NCI-H2196 treated with DMSO at 0.1 percent for 48 hours (cell line): ENCODE data around the gene RELT.

ENCODE experiments used
- DNase-seq: peaks from one replicate; lab custom pipeline; 2025; ENCODE audit not compliant: unreplicated experiment; lab: John Stamatoyannopoulos, UW

The RELT gene

DNA sequence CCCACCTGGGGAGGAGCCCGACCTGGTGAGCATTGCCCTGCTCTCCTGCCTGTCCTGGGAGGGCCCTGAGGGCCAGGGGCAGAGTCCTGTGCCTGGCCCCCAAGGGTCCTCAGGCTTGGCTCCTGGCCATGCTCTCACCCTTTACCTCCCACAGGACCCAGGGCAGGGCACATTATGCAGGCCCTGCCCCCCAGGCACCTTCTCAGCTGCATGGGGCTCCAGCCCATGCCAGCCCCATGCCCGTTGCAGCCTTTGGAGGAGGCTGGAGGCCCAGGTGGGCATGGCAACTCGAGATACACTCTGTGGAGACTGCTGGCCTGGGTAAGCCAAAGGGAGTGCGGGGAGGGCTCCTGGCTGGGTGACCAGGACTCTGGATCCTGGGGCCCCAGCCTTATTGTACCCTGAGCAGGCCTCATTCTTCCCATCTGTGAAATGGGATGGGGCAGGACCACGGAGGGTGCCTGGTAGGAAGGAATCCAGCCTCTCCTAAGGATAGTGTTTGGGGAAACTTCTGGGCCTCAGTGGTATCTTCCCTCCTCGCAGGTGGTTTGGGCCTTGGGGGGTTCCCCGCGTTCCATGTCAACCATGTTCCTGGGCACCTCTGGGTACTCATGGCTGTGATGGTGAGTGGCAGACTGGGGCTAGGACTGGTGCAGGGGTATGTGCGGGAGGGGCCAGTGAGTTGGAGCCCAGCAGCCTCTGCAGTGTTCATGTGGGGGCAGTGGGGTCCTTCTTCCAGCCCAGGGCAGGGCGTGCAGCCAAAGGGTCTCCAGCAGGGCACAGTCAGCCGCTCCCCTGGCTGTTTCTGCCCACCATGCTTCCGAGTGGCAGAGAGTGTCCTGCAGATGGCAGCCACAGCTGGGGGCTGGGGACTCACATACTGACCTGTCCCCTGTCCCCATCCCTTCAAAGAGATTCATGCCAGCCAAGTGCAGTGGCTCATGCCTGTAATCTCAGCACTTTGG is 14.7 kb downstream of the RELT start:
- no peak for DNase-seq

GRCh38 chr11:73391665-73392064 is 15.5 kb downstream of the RELT start:
- DNase-seq = no peak

DNA sequence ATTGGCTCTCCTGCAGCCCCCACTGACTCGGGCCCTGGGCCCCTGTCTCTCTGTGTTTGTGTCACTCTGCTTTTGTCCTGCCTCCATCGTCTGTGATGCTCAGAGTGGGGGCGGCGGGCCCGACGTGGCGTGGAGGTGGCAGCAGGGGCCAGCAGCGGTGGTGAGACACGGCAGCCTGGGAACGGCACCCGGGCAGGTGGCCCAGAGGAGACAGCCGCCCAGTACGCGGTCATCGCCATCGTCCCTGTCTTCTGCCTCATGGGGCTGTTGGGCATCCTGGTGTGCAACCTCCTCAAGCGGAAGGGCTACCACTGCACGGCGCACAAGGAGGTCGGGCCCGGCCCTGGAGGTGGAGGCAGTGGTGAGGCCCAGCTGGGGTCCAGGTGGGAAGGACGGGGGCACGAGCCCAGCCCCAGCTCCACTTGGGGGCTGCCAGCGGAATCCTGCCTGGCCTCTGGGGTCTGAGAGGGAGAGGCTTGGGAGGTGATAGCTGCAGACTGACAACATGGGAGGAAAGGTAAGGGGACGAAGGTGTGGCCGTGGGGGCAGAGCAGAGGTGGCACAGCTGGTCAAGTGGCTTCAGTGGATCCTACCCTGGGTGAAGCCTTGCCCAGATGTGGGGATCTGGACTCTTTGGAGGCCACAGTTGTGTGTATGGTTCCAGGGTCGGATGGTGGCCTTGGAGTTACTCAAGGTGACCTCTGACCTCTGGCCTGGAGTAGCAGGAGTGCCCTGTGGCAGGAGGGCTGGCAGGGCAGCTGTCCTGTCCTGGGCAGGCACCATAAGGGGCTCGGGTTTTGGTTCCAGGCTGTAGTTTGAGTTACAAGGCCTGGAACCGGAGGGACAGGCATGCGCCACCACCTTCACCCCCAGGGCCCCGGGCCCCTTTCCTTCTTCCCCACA is 16.2 kb downstream of the RELT start:
- no peak for DNase-seq

GRCh38 chr11:73393011-73393380 is 16.8 kb downstream of the RELT start:
- no peak for DNase-seq

- DNase-seq = peak; percentile 49
These were observed 17.5 kb downstream of the RELT start for GRCh38 chr11:73393479-73394415.

DNA sequence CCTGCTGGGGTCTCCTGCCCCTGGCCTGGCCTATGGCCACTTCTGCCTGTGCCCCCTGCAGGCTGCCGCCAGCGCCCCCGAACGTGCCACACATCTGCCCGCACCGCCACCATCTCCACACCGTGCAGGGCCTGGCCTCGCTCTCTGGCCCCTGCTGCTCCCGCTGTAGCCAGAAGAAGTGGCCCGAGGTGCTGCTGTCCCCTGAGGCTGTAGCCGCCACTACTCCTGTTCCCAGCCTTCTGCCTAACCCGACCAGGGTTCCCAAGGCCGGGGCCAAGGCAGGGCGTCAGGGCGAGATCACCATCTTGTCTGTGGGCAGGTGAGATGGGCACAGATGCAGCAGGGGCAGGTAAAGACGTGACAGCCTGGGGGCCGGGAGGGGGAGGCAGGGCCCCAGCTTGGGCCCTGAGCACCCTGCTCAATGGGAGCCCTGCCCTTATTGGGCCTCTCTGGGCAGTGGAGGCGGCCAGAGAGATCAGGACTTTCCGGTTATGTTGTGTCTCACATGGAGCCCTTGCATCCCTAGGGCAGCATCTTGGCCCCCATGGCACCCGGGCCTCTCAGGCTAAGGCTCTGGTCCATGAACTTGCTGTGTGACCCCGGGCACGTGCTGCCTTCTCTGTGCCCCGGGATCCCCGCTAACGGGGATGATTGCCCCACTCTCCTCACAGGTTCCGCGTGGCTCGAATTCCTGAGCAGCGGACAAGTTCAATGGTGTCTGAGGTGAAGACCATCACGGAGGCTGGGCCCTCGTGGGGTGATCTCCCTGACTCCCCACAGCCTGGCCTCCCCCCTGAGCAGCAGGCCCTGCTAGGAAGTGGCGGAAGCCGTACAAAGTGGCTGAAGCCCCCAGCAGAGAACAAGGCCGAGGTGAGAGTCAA is 18.5 kb downstream of the RELT start:
- DNase-seq = no peak

DNA sequence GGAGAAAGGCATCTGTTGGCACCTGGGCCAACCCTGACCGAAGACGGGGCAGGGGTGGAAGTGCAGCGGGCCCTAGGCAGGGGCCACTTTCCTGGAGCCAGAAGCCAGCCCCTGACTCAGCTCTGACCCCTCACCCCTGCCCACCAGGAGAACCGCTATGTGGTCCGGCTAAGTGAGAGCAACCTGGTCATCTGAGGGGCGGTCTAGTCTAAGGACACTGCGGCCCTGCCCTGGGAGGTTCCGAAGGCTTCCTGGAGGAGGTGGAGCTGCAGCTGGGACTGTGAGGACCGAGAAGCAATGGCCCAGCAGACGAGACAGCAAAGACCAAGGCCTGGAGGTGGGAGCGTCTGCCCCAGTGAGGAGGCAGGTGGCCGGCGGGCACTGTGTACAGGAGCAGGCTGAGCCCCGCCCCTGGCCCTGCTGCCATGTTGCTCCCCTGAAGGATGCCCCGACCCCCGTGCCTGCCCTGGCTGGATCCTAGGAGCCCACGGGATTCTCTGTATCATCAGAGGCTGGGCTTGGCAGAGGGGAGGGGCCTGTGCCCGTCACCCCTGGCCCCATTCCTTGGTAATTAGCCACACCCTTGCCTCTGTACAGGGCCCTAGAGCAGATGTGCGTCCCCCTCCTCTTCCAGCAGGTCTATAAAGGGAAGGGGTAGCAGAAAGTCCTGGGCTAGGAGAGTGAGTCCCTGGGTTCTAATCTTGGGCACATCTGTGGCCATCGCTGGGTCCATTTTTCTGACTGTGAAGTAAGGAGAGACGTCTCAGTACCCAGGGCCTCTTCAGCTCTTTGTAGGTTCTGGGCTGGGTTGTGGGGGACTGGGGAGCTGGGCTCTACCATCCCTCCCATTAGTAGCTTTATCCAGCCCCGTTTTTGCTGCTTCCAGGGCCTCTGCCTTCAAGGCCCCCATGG is 19.4 kb downstream of the RELT start:
- no peak for DNase-seq

DNA sequence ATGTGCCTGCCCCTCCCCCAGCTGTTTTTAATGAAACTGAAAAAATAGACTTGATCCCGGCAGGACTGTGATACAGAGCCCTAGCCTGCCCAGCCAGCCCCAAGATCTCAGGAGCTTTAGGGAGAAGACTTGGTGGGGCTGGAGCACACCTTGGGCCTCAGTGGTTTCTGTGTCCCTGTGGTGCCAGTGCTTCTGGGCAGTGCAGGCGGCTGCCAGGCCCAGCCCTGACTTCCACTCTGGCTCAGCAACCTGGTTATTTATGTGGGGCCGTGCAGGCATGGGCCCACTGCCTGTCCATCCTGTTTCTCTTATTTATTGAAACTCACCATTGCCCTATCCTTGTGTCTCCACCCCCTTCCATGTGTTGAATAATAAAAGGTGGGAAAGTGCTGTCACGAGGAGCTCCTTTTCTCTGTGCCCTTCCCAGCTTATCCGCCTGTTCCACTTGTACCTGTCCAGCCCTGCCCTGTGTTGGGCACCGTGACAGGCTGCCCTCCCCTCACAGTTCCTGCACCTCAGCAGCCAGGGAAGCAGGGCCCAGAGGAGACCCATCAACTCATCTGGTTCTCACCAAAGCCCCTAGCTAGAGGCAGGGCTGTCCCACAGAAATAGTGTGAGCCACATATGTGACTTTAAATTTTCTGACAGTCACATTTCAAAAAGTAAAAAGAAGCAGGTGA is 20.2 kb downstream of the RELT start:
- DNase-seq = no peak

GRCh38 chr11:73396985-73397384 is 20.8 kb downstream of the RELT start:
- DNase-seq = no peak

- no peak for DNase-seq
These were observed 21.4 kb downstream of the RELT start for GRCh38 chr11:73397468-73398131.

DNA sequence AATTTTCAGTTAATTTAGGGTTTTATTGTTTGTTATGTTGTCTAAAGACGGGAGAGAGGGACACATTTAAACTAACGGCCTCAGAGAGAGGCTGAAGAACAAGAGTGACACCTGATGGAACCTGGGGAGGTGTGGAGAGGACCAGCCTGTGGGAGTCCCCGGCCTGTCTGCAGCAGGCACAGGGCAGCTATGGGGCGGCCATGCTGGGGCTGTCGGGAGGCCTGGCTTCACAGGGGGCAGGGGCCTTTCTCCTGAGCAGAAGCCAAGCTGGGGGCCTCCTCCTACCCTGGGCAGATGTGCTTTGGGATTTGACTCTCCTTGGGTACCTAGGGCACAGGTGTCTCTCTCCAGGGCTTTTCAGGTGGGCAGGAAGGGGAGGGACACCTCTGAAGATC is 21.9 kb downstream of the RELT start:
- no peak for DNase-seq

GRCh38 chr11:73398721-73399120 is 22.5 kb downstream of the RELT start:
- no peak for DNase-seq

DNA sequence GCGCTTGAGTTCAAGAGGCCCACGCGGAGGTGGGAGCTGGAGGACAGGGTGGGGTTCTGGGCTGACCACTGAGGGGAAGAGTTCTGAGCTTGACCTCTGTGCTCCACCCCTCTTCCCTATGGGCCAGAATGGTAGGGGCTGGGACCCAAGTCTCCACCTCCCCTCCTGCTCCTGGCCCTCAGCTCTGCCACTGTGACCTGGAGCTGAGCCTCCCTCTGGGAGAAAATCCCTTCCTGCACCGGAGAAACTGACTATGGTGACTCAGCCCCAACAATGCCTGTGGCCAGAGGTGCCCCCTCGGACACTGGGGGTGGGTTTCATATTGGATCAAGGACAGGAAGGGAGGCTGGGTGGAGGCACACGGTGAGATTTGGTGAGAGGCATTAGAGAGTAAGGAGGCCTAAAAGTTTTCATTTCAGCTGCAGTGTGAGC is 23.0 kb downstream of the RELT start:
- no peak for DNase-seq

GRCh38 chr11:73399636-73400035 is 23.4 kb downstream of the RELT start:
- no peak for DNase-seq

GRCh38 chr11:73400293-73400692 is 24.1 kb downstream of the RELT start:
- no peak for DNase-seq

DNA sequence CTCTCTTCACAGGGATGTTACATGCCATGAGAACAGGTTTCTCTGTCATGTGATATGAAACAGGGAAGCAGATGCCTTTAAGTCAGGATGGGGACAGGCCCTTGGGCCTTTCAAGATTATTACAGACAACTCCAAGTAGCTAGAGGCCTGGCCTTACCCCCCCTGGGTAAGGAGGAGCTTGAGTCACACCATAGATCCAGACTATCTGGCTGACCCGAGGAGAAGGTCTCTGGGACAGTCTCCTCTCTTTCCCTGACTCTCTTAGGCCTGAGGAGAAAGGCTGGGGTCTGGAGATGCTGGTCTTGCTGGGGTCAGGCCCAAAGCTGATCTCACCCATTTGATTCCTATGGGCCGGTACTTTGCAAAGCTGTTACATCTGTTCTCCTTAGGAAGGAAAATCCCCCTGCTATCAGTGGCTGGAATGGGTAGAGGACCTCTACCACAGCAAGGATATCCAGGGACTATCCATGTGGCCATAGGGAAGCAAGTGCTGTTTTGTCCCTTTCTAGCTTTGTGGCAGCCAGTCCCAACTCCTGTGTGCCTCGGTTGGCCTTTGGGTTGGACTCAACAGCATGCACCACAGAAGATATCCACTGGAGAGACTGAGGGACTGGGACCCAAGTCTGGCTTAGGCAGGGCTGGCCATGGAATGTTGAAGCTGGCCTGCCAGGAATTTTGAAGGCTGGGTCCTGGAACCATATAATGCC is 25.2 kb downstream of the RELT start:
- no peak for DNase-seq
